ENCODE data around the gene JPH3.

- TF ChIP-seq CTCF (IDR thresholded peaks at IDR 0.05 in 8 of 11, conservative IDR thresholded peaks at IDR 0.05 in 3 of 11) (no peak), POLR2A (IDR thresholded peaks at IDR 0.05) (no peak), POLR2AphosphoS5 (IDR thresholded peaks at IDR 0.05) (no peak)
These were observed 43.5 kb downstream of the JPH3 start for GRCh38 chr16:87645802-87646201.
